Measurements from ENCODE around the gene GLMN.
A peak's percentile ranks its signal among the peaks of the same experiment; 100 is the strongest.

GLMN gene, protein sequence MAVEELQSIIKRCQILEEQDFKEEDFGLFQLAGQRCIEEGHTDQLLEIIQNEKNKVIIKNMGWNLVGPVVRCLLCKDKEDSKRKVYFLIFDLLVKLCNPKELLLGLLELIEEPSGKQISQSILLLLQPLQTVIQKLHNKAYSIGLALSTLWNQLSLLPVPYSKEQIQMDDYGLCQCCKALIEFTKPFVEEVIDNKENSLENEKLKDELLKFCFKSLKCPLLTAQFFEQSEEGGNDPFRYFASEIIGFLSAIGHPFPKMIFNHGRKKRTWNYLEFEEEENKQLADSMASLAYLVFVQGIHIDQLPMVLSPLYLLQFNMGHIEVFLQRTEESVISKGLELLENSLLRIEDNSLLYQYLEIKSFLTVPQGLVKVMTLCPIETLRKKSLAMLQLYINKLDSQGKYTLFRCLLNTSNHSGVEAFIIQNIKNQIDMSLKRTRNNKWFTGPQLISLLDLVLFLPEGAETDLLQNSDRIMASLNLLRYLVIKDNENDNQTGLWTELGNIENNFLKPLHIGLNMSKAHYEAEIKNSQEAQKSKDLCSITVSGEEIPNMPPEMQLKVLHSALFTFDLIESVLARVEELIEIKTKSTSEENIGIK

DNA sequence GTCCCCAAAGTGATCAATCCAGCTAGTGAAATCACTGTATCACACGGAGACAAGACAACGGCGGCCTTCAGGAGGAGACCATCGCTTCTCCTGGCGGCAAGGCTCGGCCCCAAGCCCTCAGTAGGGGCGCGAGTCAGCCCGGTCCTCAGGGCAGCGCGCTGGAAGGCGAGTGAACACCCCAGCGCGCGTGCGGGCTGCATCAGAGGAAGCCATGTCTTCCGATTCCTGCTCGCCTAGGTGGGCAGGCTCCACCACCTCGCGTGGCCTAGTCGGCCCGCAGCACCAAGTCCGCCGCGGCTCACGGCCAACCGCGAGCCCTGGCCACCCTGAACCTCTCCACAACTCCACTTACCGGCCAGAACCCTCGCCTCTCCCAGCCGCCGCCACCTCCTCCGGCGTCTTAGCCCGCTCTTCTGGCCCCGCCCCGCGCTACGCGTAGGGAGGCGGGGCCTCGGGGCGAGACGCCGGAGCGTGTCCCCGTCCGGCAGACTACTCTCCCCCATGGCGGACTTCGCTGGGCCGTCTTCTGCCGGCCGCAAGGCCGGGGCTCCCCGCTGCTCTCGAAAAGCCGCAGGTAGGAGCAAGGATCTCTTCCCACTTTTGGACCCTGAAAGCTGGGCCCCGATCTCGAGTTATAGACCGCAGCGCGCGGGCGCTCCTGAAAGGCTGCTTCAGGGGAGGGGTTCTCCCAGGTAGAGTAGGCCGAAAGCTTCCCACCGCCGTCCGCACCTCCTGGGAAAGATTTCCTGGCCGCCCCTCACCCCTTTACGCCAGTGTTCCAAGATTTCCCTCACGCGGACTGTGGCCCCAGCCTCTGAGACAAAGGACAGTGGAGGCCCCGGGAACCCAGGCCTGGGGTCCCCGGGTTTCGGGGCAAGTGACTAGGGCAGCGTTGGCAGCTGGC lies at the start of gene GLMN, which contains the start of gene RPAP2:
Gene GLMN, minus strand, starts transcription at position 415 of the 904 bp plus-strand sequence. CDS start 988 bp downstream, outside the sequence.
Gene RPAP2, plus strand, starts transcription at position 487 of the 904 bp plus-strand sequence. Its CDS starts 15 bp downstream, at position 502.
- DNase-seq (ENCODE audit: low spot score), result peak; percentile 90

DNA sequence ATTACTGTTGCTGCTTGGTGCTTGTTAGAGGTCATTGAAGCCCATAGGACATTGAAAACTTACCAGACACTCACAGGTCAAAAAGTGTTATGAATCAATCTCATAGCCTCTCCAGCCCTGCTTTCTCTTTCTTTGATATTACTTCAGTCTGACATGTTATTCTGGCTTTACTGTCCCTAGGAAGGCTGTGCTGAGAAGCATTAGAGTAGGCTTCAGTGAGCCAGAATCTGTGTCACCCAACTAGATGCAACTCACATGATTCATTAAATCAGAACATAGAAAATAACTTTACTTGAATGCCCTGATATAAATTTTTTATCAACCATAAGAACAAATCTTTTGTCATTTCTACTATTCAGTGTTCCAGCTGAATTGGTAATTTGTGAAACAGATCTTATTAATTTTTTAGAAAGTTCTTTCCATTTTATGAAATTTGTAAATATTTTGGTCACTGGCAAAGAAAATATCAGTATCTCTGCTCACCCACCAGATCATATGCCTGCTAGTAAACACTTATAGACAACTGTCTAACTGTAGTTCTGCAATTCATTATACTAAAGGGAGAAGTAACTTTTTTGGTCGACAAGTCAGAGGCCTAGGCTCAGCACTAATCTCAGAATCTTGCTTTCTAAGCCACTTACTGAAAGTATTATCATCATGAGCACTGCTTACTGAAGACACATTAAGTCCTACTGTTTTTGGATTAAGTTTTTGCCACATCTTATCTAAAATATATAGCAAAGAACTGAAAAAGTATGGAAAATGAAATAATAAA lies 48.3 kb upstream of the GLMN start:
- DNase-seq (ENCODE audit: low spot score), result no peak

GRCh38 chr1:92343061-92343460 lies 44.3 kb upstream of the GLMN start:
- DNase-seq (ENCODE audit: low spot score), result no peak

DNA sequence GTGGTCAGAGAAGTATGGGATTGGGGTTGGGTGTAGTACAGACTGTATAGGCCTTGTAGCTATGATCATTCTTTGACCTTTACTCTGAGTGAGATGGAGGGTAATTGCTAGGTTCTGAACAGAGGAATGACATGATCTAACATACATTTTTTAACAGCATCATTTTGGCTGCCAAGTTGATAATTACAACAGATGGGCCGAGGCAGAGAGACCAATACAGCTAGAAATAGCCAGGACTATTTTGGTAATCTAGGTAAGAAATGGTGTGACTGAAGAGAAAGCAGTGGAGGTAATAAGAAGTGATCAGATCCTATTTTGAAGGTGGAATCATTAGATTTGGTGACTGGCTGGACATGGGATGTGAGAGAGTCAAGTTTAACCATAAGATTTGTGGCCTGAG lies 43.6 kb upstream of the GLMN start:
- no peak for DNase-seq (ENCODE audit: low spot score)

DNA sequence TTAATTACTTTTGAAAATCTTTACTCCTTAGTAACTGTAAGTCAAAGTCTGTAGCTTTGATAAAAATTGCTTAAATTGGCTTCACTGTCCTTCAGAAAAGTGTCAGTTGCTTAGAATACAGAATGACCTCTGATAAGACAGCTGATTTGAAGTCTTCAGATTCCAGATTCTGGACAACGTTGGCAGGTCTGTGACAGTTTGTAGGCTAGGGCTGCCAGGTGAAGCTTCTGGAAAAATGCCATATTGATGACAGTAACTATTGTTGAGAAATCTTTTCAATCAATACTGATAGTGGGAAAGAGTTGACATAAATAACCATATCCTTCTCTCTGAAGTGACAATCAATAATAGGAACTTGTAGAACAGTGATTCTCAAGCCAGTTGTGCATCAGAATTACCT lies 41.4 kb upstream of the GLMN start:
- no peak for DNase-seq (ENCODE audit: low spot score)

- DNase-seq (ENCODE audit: low spot score), result no peak
Measured at GRCh38 chr1:92333668-92334067, 34.9 kb upstream of the GLMN start.

GRCh38 chr1:92329347-92330129 lies 30.8 kb upstream of the GLMN start:
- DNase-seq (ENCODE audit: low spot score), result no peak

- DNase-seq (ENCODE audit: low spot score), result no peak
Measured at GRCh38 chr1:92327794-92328193, 29.0 kb upstream of the GLMN start.

DNA sequence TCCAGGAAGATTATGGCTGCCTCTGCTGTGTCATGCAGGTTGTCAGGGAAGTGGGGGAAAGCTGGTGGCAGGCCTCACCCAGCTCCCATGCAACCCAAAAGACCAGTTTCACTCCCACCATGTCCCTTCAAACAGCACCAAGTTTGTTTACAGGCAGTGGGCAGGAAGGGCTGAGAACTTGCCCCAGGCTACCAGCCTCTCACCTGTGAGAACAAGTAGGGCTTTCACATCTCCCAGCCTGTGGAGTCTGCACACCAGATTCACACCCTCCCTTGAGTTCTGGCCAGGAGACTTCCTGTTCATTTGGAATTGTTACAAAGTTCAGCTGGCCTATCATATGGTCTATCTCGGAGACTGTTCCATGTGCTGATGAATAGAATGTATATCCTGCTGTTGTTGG lies 27.9 kb upstream of the GLMN start:
- no peak for DNase-seq (ENCODE audit: low spot score)

- DNase-seq (ENCODE audit: low spot score), result no peak
Measured at GRCh38 chr1:92324784-92325183, 26.0 kb upstream of the GLMN start.

GRCh38 chr1:92323473-92324453 lies 25.0 kb upstream of the GLMN start:
- no peak for DNase-seq (ENCODE audit: low spot score)

- no peak for DNase-seq (ENCODE audit: low spot score)
Measured at GRCh38 chr1:92317836-92318493, 19.2 kb upstream of the GLMN start.

DNA sequence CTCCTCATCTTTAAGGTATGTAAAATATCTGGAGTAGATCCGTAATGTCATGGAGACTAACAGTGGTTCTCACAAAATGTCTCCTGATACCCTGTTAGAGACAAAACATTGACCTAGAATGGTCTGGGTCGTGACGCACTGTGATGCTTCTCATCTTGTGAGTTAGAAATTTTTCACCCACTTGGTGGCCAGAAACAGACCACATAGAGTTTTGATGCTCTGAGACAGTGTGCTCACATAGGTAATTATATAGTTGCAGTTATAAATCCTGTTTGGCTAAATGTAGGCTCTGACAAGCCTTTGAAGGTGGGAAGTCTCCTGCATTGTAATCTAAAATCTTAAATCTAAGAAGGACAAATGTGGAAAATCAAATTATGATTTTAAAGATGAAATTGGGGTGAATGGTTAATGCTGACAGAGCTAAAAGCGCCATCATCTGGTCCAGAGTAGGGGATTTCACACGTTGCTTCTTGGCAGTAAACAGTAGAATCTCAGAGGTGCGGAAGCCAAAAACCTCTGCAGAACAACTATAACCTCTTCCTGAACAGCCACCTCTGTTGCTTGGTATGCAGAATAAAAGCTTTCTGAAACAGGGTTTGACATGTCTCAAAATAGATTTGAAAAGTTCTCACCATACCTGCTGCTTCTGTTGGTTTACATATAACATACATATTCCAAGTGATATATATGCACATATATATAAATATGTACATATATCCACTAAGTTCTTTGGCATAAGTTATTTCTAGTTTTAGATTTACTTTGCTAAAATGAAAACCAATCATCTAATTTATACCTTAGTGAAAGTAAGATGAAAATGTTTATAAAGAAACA lies 17.2 kb upstream of the GLMN start:
- no peak for DNase-seq (ENCODE audit: low spot score)

GRCh38 chr1:92314024-92314423 lies 15.2 kb upstream of the GLMN start:
- no peak for DNase-seq (ENCODE audit: low spot score)

DNA sequence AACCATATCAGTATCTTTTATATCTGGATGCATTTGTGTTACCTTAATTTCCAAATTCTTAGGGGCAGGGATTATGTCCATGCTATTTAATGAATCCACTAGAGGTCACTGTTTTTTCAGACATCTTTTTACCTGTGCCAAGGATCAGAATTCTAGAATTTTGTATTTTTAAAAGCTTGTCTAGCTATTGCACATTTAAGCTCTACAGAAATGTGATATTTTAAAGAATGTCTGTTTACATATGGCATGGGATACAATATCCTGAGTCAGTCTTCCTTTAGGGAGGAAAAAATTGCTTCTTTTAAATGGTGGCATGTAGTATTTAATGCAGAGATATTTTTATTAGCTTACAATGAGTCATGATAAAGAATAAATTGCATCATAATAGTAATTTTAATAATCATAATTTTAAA lies 11.4 kb upstream of the GLMN start:
- peak; percentile 25 for DNase-seq (ENCODE audit: low spot score)

GRCh38 chr1:92307980-92308379 lies 9.2 kb upstream of the GLMN start:
- DNase-seq (ENCODE audit: low spot score), result no peak

- no peak for DNase-seq (ENCODE audit: low spot score)
Measured at GRCh38 chr1:92306020-92306419, 7.2 kb upstream of the GLMN start.

GRCh38 chr1:92301021-92301420 lies 2.2 kb upstream of the GLMN start:
- DNase-seq (ENCODE audit: low spot score), result no peak

Measured in hematopoietic multipotent progenitor cell treated with erythropoietin and hydrocortisone succinate and interleukin-3 and kit ligand, for 17 days (in vitro differentiated cells).